Tongue (tissue), 2 donors: ENCODE data around the gene EXOC6B. TPM values are rescaled to one million over a fixed set of nuclear protein-coding genes. Genes with fewer than 3 reads are reported as not detected.
"Not testable (repeated sequence)": the region's sequence is repeated elsewhere in the genome, so short reads cannot be mapped to it uniquely, and the experiment has no call there.

Source experiments
- DNase-seq: peaks from one replicate; pipeline ENCODE4 v3.0.0-alpha.2; 2015
- total RNA-seq: library from RNA; depleted of rRNA; stranded (reverse); fragments of >200 nt; gene quantifications from one replicate; pipeline ENCODE4 v1.2.3, GENCODE V29; 2014

The EXOC6B gene
- total RNA-seq, 1 donor from 2014 or later: 55.2 TPM

GRCh38 chr2:72676341-72677025, 149.3 kb downstream of the EXOC6B start:
- peak; percentile 51 for DNase-seq

- no peak for DNase-seq
Measured at GRCh38 chr2:72674982-72675915, 150.6 kb downstream of the EXOC6B start.

- no peak for DNase-seq
Measured at GRCh38 chr2:72673279-72673678, 152.6 kb downstream of the EXOC6B start.

GRCh38 chr2:72669121-72669520, 156.7 kb downstream of the EXOC6B start:
- no peak for DNase-seq

DNA sequence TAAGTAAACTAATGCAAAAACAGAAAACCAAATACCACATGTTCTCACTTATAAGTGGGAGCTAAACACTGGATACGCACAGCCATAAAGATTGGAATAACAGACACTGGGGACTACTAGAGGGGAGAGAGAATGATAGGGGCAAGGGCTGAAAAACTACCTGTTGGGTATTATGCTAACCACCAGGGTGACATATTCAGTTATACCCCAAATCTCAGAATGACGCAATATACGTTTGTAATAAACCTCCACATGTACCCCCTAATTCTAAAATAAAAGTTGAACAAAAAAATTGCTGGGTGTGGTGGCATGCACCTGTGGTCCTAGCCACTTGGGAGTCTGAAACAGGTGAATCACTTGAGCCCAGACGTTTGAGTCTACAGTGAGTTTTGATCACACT, 157.2 kb downstream of the EXOC6B start:
- DNase-seq: no peak

- no peak for DNase-seq
Measured at GRCh38 chr2:72665448-72665847, 160.4 kb downstream of the EXOC6B start.

GRCh38 chr2:72661985-72662384, 163.8 kb downstream of the EXOC6B start:
- no peak for DNase-seq

DNA sequence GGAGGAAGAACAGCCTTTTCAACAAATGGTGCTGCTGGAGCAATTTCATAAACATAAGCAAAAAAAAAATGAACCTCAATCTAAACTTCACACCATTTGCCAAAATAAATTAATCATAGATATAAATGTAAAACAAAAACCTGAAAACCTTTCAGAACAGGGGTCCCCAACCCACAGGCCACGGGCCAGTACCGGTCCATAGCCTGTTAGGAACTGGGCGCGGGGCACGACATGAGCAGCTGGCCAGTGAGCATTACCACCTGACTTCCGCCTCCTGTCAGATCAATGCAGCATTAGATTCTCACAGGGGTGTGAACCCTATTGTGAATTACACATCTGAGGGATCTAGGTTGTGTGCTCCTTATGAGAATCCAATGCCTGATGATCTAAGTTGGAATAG, 176.0 kb downstream of the EXOC6B start:
- no peak for DNase-seq

DNA sequence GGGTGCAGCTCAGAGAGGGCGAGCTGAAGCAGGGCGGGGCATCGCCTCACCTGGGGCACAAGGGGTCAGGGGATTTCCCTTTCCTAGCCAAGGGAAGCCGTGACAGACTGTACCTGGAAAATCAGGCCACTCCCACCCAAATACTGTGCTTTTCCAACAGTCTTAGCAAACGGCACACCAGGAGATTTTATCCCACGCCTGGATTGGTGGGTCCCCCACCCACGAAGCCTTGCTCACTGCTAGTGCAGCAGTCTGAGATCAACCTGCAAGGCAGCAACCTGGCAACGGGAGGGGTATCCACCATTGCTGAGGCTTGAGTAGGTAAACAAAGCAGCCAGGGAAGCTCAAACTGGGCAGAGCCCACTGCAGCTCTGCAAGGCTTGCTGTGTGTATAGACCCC, 184.6 kb downstream of the EXOC6B start:
- DNase-seq: not testable (repeated sequence)

DNA sequence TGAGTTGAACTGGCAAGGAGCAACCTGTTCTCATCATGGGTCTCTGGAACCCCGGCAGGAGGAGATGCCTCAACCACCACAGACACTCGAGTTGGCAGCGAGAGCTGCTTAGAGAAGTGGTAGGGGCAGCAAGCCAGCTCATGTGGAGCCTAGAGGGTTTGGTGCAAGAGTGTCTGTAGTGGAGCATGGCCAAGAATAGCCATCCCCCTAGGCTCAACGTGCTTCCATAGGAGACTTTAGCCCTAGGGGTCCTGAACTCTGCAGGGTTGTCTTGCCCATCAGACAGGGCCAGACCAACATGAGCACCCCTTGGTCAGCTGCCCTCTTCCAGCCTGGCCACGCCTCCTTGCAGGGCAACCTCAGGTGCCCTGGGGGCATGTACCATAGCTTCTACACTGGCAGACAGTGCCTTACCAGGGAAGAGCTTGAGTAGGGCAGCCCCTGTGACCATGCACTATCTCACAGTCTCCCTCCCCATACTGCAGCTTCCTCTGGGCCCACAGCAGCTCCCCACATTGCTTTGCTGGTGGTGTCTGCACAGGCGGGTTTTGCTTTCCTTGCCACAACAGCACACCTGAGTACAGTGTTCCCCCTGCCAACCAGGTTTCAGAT, 187.1 kb downstream of the EXOC6B start:
- DNase-seq: no peak

DNA sequence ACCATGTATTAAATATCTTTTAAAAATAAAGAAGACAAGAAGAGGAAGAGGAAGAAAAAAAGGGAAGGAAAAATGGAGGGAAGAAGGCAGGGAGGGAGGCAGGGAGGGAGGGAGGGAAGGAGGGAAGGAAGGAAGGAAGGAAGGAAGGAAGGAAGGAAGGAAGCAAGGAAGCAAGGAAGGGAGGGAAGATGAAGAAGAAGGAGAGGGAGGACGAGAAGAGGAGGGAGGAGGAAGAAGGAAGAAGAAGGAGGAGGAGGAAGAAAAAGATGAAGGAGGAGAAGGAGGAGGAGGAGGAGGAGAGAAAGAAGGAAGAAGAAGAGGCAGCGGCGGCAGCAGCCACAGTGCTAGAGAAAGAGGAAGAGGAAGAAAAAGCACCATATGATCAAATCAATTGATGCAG, 189.6 kb downstream of the EXOC6B start:
- no peak for DNase-seq

DNA sequence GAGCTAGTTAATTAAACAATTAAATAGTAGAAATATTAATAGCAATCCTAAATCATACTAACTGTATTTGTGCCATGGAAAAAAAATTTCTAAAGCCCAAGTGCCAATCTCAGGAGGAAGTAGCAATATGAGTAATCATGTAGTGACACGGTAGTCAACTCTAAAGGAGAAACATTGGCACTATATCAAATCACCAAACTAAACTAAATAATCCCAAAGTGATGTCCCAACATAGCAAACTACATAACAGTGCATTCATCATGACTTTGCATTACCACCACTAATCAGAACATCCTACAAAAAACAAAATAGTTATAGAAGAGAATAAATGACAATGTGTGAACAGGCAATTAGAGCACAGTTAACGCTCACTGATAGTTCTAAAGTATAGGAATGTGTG, 195.1 kb downstream of the EXOC6B start:
- DNase-seq: no peak

DNA sequence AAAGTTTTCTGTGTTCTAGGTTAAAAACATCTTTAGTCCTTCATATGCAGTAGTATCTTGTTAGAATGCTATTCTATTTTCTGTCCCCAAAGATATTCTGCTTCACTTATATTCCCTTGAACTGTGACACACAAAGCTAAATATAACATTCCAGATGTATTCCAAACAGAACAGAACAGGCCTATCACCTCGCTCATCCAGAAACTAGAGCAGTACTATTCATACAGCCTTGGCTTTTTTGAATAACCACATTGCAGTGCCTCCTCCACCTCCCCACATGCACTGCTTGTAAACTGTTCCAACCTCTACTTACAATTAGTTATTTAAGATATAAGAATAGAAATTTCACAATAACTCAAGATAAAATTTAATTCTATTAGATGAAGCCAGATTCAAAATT, 196.8 kb downstream of the EXOC6B start:
- DNase-seq: no peak

- DNase-seq: no peak
Measured at GRCh38 chr2:72627083-72627482, 198.8 kb downstream of the EXOC6B start.

GRCh38 chr2:72625366-72625765, 200.5 kb downstream of the EXOC6B start:
- peak; percentile 56 for DNase-seq

DNA sequence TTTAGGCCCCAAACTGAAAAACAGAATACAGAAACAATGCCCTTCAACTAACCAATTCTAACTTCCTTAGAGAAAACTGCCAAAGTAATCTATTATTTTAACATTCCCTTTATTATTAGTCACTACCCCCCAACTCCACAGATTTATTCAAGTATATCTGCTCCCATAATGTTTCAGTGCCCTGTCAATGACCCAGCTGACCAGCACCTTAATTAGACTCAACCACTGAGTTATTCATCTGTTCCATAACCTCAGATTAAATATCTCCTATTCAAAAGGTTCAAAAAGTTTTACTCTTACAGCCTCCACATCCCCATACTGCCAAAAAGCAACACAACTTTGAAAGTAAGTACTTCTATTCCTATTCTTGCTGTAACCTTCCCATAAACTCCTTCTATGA, 202.4 kb downstream of the EXOC6B start:
- no peak for DNase-seq

DNA sequence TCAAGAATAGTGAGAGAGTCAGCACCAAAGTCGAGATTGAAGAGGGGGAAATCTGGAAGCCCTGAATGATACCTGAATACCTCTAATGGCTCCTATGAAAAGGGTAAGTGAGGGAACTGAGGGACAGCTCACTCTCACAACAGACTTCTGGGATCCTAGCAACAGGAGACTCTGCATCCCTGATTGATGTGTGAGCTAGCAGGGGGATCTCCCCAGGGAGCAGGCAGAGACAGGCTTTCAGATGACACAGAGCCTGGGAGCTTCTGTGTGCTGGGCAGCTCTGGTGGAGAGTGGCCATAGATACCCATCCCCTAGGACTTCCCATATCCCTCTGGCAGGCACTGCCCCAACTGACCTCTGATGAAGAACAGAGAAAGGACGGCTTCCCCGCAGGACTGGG, 206.2 kb downstream of the EXOC6B start:
- DNase-seq: no peak

GRCh38 chr2:72613931-72614330, 211.9 kb downstream of the EXOC6B start:
- no peak for DNase-seq

GRCh38 chr2:72612614-72613160, 213.1 kb downstream of the EXOC6B start:
- no peak for DNase-seq

DNA sequence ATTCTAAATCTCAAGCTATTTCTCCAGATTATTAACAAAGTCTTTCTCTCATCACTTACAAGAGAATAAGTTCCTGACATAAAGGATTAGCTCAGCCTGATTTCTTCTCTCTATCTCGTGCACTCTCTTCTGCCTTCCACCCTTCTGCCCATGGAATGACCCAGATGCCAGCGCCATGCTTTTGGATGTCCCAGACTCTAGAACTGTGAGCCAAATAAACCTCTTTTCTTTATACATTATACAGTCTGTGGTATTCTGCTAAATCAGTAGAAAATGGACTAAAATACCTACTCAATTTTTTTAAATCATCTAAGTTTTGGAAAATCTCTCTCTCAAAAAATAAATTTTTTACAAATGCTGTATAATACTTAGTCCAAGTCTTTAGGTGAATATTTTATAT, 218.6 kb downstream of the EXOC6B start:
- no peak for DNase-seq

- DNase-seq: peak; percentile 24
Measured at GRCh38 chr2:72605836-72606442, 219.9 kb downstream of the EXOC6B start.

GRCh38 chr2:72604468-72604867, 221.4 kb downstream of the EXOC6B start:
- DNase-seq: no peak
